ENCODE data around the gene PAK5. TPM values are rescaled to one million over a fixed set of nuclear protein-coding genes. Genes with fewer than 3 reads are reported as not detected.
A peak's percentile ranks its signal among the peaks of the same experiment; 100 is the strongest.

The PAK5 gene
- total RNA-seq, 1 experiment from 2014 or later: not detected

DNA sequence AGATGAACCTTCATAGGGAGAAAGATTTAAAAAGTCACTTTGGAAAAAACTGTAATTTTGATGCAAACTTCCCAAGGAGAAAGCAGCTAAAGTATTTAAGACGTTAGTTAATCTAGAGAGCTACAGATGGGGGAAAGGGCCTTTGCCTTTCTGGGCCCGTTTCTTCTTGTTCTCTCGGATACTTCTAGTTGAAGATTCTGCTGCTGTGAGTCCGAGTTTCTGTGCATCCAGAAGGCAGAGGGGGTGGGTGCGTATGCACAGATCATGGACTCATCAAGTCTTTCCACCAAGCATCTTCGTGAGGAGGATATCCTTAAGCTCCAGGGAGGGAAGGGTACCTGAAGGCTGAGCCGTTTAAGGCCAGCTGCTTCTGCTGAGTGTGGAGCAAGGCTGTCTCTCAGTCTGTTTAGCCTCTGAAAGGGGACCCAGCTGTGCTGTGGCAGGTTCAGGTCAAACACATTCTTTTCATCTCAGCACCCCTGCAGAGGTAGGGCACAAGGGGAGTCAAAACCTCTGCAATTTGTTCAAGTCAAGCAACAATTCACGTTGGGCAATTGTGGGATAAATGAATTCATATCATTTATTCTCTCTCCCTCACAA is 320.2 kb downstream of the PAK5 start:
- no peak for DNase-seq (ENCODE audit: low read depth)

DNA sequence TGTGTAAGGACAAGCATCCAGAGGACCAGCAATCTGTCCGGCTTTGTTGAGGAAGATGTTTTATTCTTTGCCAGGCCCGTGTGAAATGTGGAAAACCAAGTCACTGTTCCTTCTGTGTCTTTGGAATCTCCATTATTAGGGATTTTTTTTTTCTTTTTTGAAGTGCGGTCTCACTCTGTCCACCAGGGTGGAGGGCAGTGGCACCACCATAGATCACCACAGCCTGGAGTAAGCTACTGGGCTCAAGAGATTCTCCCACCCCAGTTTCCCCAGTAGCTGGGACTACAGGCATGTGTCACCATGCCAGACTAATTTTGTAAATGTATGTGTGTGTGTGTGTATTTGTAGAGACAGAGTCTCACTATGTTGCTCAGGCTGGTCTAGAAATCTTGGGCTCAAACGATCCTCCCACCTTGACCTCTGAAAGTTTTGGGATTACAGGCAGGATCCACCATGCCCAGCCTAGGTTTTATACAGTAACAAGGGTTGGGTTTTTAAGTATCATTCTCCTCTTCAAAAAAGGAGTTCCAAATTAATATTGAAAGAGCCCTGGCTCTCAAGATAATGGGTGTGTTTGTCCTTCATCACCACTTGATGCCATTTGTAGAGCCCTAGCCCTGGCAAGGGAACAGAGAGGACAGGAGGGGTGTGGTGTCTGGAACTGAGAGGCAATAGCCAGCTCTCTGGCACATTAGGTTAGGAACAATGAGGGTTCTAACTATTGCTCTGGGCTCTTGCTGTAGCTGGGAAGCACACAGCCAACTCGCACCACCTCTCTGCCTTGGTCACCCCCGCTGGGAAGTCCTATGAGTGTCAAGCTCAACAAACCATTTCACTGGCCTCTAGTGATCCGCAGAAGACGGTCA is 321.3 kb downstream of the PAK5 start:
- no peak for DNase-seq (ENCODE audit: low read depth)

DNA sequence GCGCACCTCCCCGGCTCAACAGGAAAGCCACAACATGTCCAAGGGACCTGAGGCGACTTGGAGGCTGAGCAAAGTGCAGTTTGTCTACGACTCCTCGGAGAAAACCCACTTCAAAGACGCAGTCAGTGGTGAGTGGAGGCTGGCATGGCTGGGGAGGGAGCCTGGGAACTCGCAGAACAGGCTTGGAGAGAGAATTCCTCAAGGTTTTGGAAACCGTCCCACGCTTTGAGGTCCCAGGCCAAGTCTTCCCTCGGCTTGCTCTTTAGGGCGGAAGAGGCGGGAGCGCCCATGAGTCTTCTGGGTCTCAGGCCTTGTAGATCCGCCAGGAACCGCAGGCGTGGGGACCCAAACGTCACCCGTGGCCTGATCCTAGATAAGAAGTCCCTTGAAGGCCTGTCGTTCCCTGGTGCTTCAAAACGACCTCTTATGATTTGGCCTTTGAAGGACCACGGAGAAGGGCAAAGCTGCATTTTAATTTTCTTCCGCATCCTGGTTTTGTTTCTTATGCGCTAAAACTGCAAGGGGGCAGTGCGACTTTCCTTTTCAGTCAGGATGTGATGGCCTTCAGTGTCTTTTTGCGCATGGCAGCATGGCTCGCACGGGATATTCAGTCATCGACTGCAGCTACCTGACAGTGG is 322.5 kb downstream of the PAK5 start:
- peak; percentile 78 for DNase-seq (ENCODE audit: low read depth)

DNA sequence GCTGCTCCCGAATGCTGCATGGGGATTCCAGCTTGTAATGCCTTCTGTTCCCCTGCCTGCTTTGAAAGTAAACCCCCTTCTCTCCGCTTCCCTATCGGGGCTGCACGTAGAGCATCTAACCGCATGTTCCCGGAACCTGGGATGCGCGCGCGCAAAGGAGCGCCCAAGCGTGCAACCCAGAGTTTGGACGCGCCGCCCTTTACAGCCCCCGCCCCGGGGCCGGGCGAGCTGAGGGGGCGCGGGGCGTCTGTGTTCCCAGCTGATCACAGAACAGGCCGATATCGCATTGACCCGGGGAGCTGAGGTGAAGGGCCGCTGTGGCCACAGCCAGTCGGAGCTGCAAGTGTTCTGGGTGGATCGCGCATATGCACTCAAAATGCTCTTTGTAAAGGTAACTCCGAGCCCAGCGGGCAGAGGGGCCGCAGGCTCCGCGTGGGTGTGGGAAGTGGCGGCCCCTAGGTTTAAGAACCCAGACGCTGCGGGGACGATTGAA is 323.1 kb downstream of the PAK5 start:
- no peak for DNase-seq (ENCODE audit: low read depth)

DNA sequence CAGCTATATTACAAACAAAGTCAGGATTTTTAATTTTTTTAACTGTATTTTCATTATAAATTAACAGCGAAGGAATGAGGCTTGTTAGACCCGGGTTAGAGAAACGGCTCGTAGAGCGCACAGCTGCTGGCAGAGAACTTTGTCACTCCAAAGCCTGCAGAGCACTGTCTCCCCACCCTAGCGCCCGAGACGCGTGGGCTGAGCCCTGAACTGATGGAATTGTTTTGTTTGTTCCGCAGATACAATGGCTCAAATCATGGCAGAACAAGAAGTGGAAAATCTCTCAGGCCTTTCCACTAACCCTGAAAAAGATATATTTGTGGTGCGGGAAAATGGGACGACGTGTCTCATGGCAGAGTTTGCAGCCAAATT is 323.7 kb downstream of the PAK5 start:
- DNase-seq (ENCODE audit: low read depth): no peak

DNA sequence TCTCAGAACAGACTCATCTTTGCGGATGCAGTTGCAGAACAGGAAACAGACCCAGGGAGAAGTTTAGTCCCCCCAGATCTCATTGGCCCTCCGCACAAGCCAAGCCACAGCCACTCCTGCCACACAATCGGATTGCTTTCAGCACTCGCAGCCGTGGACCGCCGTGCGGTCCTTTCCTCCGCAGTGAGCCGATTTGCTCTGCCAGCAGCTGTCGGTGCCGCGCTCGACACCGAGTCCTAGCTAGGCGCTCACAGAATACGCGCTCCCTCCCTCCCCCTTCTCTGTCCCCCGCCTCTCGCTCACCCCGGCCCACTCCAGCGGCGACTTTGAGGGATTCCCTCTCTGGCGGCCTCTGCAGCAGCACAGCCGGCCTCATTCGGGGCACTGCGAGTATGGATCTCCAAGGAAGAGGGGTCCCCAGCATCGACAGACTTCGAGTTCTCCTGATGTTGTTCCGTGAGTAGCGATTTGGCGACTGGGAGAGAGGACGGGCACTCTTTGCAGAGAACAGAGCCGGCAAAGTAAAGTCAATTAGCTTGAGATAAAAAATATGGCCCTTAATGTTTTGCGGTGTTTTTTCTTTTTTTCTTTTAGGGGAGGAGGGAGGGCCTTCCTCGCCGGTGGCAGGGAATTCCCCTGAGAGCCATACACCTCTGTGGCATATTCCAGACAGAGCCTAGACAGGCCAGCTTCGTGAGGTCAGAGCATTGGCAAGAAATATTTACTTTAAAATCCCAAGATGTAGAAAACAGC is 324.2 kb downstream of the PAK5 start, which contains the start of gene LAMP5:
Gene LAMP5 (plus strand): TSS at position 130 of the 753 bp plus-strand sequence. CDS start 263 bp downstream, at position 393.
- peak; percentile 42 for DNase-seq (ENCODE audit: low read depth)

- no peak for DNase-seq (ENCODE audit: low read depth)
Observed at GRCh38 chr20:9514072-9514460, 324.8 kb downstream of the PAK5 start.

DNA sequence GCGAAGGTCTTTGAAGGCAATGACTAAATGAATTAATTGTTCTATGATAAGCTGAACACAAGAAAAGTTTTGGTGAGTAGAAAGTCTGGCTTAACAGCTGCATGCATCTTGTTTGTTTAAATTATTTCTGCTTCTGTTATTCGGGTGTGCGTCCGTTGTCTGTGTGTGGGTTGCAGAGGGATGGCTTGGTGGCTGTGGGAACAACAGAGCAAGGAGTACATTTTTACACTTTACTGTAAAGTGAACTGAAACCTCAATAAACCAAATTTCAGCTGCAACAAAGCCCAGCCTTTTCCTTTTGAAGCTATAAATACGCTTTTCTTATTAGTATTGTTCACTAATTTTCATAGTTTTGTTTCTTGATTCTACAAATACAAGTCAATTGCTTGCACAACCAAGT is 328.0 kb downstream of the PAK5 start:
- DNase-seq (ENCODE audit: low read depth): no peak

- no peak for DNase-seq (ENCODE audit: low read depth)
Observed at GRCh38 chr20:9509246-9509645, 329.6 kb downstream of the PAK5 start.

- no peak for DNase-seq (ENCODE audit: low read depth)
Observed at GRCh38 chr20:9508696-9509178, 330.1 kb downstream of the PAK5 start.

- no peak for DNase-seq (ENCODE audit: low read depth)
Observed at GRCh38 chr20:9508240-9508661, 330.6 kb downstream of the PAK5 start.

DNA sequence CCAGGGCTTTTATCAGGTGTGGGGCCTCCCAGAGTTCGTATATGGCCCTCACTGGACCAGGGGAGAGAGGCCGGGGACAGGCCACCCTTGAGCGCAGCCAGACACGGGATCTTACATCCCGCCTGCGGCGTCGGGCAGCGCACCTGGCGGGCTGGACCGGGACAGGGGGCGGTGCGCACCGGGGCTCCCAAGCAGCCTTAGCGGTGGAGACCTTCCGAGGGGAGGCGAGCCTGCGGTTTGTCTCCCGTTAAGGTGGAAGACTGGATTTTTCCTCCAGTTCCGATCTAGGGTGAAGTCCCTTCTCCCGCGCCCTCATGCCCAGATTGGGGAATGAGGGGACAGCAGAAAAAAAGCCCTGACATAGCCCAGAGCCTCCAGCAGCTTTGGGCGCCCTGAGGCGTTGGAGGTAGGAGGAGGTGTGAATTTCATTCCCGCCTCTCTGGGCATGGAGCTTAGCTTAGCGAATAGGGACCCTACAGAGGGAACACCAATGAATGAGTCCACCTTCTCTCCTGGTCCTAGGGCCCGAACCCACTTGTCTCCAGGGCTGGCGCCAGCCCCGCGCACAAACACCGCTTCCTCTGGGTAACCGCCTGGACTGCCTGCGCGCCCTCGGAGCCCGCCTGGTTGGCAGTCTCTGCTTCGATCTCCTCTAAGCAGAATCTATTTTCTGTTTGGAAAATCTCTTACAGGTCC is 331.2 kb downstream of the PAK5 start:
- no peak for DNase-seq (ENCODE audit: low read depth)

DNA sequence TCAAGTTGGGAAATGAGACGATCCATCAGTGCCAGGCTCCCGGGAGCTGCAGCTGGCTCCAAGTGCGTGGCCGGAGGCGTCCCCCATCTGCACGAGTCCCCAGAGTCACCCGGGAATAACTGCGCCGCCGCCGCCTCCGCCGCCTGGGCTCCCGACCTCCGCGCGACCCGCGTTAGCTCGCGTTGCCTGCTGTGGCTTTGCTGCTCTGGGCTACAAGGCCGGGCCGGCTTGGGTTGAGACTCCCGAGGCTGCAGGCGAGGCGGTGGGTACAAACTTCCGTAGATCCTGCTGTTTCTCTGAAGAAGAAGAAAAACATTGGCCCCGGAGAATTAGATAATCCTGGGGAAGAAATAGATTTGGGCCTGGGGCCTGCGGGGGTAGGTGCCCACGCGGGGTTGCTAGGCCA is 331.9 kb downstream of the PAK5 start:
- peak; percentile 24 for DNase-seq (ENCODE audit: low read depth)

- DNase-seq (ENCODE audit: low read depth): peak; percentile 43
Observed at GRCh38 chr20:9506280-9506821, 332.5 kb downstream of the PAK5 start.

GRCh38 chr20:9503526-9504245 is 335.2 kb downstream of the PAK5 start:
- DNase-seq (ENCODE audit: low read depth): peak; percentile 64

DNA sequence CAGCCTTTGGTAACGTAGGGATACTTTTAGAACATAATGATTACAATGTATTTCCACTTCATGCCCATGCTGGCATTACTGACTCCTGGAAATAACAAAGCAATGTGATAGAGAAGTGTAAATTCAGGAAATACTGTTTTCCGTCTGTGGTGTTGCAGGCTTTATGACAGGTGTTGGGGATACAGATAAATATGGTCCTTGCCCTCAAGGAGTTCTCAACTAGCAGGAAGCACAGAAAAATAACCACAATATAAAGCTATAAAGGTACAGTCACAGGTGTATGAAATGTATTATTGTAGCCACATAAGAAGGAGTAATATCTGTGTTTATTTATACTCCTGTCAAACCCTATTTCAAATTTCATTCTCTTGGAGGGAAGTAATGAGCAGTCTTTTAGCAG is 337.4 kb downstream of the PAK5 start:
- no peak for DNase-seq (ENCODE audit: low read depth)

DNA sequence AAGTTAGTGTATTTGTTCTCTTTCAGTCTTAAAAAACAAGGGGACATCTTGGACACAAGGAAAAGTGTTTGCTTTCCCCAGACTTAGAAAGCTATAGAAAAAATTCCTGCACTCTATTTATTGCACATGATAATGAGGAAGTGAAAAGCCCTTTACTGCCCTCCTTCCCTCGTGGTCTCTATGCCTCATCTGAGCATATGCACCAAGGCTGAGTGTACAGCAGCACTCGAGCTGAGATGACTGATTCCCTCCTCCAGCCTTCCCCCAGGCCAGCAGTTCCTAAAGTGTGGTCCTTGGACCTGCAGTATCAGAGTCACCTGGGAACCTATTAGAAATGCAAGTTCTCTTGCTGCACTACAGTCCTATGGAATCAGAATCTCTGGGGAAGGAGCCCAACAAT is 338.8 kb downstream of the PAK5 start:
- no peak for DNase-seq (ENCODE audit: low read depth)

DNA sequence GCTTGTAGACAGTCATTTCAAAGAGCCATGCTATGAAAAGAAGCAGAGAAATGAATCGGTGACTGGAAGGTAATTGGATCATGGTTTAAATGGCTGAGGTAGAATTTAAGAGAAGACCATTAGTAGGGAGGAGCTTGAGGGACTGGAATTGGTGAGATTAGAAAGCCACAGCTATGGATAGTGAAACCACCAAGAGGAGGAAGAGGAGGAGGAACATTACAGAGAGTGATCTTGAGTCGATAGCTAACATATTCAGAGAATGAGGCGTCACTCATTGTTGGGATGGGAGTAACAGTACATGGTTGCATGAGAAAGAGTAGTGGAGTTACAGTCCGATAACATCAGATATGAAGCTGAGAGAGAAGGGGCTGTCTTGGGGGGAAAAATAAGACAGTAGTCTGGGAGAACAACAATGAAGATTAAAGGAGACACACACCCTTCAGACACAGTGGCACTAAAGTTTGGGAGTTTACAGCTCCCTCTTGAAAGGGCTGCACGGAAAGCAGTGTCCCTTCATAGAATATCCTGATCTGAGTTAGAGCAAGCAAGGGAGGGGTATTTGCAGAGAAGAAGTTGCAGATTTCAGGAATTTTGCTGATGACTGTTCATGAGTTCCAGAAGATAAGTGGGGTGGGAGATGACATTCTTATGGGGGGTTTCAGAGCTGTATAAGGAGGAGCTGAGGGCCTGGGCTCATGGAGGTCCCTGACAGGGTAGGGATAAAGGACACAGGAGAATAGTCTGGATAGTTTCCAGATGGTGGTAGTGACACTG is 339.6 kb downstream of the PAK5 start:
- DNase-seq (ENCODE audit: low read depth): no peak

DNA sequence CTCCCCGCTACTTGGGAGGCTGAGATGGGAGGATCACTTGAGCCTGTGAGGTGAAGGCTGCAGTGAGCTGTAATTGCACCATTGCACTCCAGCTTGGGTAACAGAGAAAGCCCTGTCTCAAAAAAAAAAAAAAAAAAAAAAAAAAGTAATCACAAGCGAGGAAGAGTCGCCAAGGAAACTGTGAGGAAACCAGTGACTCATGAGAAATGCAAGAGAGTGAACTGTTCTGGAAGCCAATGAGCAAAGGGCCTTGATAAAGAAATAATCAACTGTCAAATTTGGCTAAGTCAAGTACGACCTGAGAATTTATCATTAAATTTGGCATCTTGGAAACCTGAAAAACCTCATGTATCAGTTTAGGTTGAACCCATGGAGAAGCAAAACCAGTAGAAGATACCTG is 340.6 kb downstream of the PAK5 start:
- DNase-seq (ENCODE audit: low read depth): peak; percentile 41

All from RPMI7951 (cell line).